GM20431 (cell line): ENCODE data around the gene RPL37.
"Not testable (repeated sequence)": the region's sequence is repeated elsewhere in the genome, so short reads cannot be mapped to it uniquely, and the experiment has no call there.

Experiments
- in situ Hi-C: fragments of 300-500 bp; cut with MseI, MboI; formaldehyde crosslinking; loops from one replicate; pipeline ENCODE4 v1.15.0; 2020; ENCODE audit warnings: low sequenced_read_pairs; ENCODE audit not compliant: unreplicated experiment

Gene RPL37

GRCh38 chr5:40838086-40838485 is 3.1 kb upstream of the RPL37 start:
- in situ Hi-C loops = no loop called here

DNA sequence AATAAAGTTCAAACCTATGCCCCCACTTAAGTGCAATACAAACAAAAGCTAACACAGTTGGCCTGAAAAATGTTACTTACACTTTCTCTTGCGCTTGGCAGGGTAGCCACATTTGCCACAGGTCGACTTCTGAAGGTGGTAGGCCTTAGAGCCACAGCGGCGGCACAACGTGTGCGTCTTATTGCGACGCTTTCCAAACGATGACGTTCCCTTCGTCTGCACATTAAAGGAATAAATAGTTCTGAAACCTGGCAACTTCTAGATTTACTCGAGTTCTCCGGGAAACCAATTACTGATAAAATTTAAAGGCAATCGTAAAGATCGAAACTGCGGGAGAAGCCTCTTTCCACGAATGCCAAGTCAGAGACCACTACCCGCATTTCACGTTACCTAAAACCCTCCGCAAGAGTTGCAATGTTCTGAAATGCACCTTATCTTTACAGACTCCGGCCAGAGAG is 602 bp downstream of the RPL37 start:
- in situ Hi-C loops = no loop called here

DNA sequence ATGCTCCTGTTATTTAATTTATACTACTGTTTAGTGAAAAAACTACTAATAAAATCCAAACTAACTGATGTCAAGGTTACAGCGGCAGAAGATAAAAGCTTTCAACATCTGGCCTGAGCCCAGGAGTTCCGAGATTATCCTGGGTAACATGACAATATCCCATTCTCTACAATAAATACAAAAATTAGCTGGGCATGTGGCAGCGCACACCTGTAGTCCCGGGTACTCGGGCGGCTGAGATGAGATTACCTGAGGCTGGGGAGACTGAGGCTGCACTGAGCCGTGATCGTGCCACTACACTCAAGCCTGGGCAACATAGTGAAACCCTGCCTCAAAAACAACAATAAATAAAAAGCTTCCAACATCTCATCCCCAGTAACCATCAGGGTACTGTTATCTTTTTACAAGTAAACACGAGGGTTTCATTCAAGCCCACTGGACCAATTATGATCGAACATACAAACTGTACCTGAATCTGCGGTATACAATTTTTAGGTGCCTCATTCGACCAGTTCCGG is 1.3 kb downstream of the RPL37 start:
- in situ Hi-C loops = no loop called here

GRCh38 chr5:40832345-40832744 is 2.7 kb downstream of the RPL37 start:
- in situ Hi-C loops = no loop called here

GRCh38 chr5:40831346-40832210 is 3.4 kb downstream of the RPL37 start:
- in situ Hi-C loops = no loop called here

DNA sequence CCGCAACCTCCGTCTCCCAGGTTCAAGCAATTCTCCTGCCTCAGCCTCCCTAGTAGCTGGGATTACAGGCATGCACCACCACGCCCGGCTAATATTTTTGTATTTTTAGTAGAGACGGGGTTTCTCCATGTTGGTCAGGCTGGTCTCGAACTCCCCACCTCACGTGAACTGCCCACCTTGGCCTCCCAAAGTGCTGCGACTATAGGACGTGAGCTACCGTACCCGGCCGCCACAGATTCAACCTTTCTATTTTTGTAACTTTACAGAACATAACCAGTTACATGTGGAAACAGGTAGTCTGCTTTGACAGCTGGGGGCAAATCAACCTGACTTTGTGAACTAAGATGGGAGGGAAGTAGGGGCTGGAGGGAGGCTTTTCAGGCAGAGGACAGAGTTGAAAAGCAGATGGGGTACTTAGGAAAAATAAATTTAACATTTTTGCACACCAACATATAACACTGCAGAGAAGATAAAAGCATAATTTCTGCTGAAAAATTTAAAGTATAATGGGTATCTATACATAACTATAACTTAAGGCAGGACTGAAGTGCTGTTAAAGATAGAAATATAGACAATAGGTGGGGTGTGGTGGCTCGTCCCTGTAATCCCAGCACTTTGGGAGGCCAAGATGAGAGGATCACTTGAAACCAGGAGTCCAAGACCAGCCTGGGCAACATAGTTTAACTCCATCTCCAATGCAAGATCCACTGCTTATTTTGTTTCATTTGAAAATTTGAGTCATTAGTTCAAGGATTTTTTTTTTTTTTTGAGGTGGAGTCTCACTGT is 5.1 kb downstream of the RPL37 start:
- in situ Hi-C loops = no loop called here

- in situ Hi-C loops = no loop called here
These were observed 6.0 kb downstream of the RPL37 start for GRCh38 chr5:40828690-40829661.

DNA sequence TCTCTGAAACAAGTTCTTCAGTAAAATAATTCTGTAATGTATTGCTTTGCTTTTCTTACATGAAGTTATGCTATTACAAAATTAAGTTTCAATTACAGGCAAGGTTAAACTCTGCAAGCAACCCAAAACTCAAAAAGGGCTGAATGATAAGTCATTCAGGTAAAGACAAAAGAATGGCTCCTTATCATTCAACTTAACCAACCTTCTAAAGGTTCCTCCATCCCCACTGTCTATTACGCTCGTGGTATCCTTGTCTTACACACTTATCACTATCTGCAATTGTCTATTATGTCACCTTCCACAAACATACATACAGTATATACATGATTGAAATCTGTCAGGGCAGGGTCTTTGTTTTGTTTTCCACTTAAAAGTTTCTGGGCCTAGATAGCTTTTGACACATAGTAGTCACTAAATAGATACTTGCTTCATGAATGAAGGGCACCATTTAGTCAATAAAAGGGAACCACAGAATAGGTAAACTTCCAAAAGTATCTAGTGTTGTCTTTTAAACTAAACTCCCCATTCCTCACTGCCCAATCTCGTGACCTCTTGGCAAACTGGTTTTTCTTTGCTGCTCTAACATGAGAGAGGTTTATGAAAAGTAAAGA is 6.9 kb downstream of the RPL37 start:
- in situ Hi-C loops = no loop called here

DNA sequence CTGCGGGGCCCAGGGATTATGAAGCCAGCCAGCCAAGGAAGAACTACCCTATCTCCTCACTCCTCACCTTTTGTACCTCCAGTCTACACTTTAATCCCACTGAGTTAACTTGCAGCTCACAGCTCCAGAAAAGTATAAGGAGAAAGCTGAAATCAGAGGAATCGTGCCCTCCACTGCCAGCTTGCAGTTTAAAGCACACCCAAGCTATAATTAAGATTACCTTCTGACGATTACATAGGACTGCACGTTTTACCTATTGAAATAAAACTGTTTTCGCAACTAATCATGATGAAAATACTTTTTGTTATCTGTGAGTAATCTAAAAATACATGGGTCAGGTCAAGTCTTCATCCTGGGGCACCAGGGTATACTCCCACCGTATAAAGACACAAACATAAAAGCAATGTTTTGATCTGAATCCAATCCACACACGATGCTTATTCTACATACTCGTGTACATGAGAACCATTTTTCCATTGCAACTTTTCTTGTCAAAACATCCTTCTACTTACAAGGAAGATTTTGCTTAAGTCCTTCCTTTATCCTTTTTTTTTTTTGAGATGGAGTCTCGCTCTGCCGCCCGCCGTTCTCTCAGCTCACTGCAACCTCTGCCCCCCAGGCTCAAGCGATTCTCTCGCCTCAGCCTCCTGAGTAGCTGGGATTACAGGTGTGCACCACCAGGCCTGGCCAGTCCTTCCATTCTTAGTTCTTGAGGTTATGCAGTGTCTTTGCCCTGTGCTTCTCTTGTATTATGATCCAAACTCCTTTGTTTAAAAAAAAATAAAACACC is 7.6 kb downstream of the RPL37 start:
- in situ Hi-C loops = no loop called here

DNA sequence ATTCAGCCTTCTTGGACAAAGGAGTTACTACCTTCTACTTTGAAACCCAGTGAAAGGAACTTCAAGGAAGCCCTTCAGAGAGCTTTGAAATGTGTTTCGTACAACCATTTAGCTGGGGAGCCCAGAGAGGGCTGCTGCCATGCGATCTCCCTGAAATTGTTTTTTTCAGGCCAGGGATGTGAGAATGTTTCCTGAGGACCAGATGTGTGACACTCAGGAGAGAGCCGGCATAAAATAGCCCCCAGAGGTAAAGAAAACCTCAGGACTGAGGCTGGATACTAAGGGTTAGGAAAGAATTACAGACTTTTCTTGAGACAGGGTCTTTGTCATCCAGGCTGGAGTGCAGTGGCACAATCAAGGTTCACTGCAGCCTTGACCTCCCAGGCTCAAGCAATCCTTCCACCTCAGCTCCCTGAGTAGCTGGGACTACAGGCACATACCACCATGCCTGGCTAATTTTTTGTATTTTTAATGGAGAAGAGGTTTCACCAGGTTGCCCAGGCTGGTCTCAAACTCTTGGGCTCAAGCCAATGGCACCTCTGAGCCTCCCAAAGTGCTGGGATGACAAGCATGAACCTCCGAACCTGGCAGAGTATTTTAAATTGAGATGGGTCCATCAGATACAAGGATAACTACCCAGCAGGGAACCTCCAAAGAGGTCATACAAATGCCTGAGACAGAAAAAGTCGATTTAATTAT is 8.4 kb downstream of the RPL37 start:
- in situ Hi-C loops = no loop called here

- in situ Hi-C loops = not testable (repeated sequence)
These were observed 9.5 kb downstream of the RPL37 start for GRCh38 chr5:40825461-40826043.

- in situ Hi-C loops = no loop called here
These were observed 11.6 kb downstream of the RPL37 start for GRCh38 chr5:40823459-40823858.

DNA sequence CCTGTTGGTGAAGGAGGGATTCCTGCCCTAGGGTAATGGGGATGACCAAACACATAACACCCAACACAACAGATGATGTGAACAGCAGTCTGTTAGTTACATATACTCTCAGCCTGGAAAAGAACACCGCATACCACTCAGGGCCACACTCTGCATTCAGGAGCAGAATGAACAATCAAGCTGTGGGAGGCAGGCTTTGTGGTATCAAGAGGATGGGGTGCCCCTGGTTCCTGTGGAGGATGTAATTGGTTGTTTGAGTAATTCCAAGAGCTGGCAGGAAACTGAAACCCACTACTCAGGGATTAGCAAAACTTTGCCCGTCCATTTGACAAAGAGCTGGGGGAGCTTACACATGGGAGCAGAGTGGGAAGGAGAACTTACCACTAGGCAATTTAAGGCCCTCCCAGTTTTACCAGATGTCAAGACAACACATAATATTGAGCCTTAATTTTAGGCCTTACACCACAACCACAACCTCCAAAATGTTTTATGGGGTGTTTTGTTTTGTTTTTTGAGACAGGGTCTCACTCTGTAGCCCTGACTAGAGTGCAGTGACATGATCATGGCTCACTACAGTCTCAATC is 21.2 kb downstream of the RPL37 start:
- in situ Hi-C loops = no loop called here

DNA sequence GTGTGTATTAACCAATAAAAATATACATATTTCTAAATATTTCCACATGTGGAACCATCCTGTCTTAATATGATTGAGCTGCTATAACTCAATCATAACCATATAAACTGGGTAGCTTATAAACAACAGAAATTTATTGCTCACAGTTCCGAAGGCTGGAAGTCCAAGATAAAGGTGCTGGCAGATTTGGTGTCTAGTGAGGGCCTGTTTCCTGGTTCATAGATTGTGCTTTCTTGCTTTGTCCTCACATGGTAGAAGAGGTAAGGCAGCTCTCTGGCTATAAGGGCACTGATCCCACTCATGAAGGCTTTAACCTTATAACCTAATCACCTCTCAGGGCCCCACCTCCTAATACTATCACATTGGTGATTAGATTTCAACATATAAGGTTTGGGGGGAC is 22.9 kb downstream of the RPL37 start:
- in situ Hi-C loops = no loop called here

- in situ Hi-C loops = no loop called here
These were observed 33.1 kb downstream of the RPL37 start for GRCh38 chr5:40801771-40802562.

DNA sequence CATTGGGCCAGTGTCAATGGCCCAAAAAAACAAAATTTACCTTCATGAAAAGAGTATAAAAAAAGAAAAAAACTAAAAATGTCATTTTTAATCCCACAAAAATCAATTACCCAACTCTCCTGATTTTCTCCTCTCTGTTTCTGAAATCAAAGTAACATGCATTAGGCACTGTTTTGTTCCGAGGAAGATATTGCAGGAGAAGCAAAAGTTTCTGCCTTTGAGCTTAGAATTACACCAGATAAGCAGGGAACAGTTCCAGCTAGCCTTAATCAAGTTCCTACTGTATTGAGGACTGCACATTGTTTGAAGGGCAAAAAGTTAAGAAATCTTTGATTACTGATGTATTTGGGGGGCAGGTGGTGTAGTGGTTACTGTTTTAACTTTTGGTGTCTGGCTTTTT is 35.8 kb downstream of the RPL37 start:
- in situ Hi-C loops = no loop called here

DNA sequence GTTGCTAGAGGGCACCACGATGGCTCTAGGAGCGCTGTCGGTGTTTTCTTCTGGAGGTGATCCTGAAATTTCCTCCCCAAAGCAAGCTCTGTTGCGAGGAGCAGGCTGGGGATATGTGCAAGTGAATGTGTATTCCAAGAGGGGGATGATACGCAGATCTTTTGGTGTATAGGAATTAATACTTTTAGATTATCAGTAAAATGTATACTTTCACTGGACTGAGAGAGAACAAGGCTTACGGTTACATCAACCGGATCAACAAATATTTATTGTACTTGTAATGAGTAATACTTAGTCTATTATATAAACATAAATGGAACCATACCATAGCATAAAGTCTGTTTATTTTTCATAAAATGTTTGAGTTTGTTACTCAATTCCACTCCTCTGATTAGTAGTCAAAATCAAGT is 36.2 kb downstream of the RPL37 start:
- in situ Hi-C loops = no loop called here
